Choroid plexus epithelial cell (primary cell): ENCODE measurements around the gene ANXA7.
"Not testable (repeated sequence)": the region's sequence is repeated elsewhere in the genome, so short reads cannot be mapped to it uniquely, and the experiment has no call there.

Experiments used
- DNase-seq: peaks from one replicate; pipeline ENCODE4 v3.0.0-alpha.2; 2010; ENCODE audit warnings: low read depth
- H3K4me3 ChIP-seq: 2 replicates; pipeline ENCODE4 v1.5.1; 2011; ENCODE audit warnings: low read depth, mild to moderate bottlenecking, control low read depth, low read length, moderate library complexity
- CTCF ChIP-seq: conservative IDR thresholded peaks from 2 replicates; pipeline ENCODE4 v1.5.1; 2011; ENCODE audit warnings: low read depth, mild to moderate bottlenecking, control low read depth, inconsistent platforms, low read length, moderate library complexity

Gene ANXA7

GRCh38 chr10:73339436-73339835 is 74.4 kb downstream of the ANXA7 start:
- DNase-seq: no peak
- H3K4me3 ChIP-seq: no peak overlapping the region
- no peak for TF ChIP-seq CTCF

GRCh38 chr10:73338801-73339368 is 75.0 kb downstream of the ANXA7 start:
- no peak for TF ChIP-seq CTCF
- no peak overlapping the region for H3K4me3 ChIP-seq
- no peak for DNase-seq

GRCh38 chr10:73333202-73333601 is 80.7 kb downstream of the ANXA7 start:
- no peak for TF ChIP-seq CTCF
- no peak for DNase-seq

GRCh38 chr10:73332379-73332778 is 81.5 kb downstream of the ANXA7 start:
- TF ChIP-seq CTCF: no peak
- no peak for DNase-seq
- H3K4me3 ChIP-seq: no peak overlapping the region

More at GRCh38 chr10:73333202-73333601, 80.7 kb downstream of the ANXA7 start:
- no peak overlapping the region for H3K4me3 ChIP-seq

- DNase-seq, H3K4me3 ChIP-seq: not testable (repeated sequence)
Observed at GRCh38 chr10:73328523-73328922, 85.3 kb downstream of the ANXA7 start.

- not testable (repeated sequence) for H3K4me3 ChIP-seq, DNase-seq
Observed at GRCh38 chr10:73325290-73325689, 88.6 kb downstream of the ANXA7 start.
